GM12891 (cell line): ENCODE measurements around the gene ZFP64.

Experiments
- POLR2A ChIP-seq: IDR thresholded peaks from 2 replicates; pipeline ENCODE4 v1.6.1; 2011; ENCODE audit warnings: low read depth, low read length, control low read depth
- POLR2AphosphoS5 ChIP-seq: IDR thresholded peaks from 2 replicates; pipeline ENCODE4 v1.6.1; 2011; ENCODE audit warnings: low read depth, low read length, control low read depth
- POU2F2 ChIP-seq: IDR thresholded peaks from 2 replicates; pipeline ENCODE4 v1.6.1; 2011; ENCODE audit warnings: low read depth, mild to moderate bottlenecking, control low read depth, low read length, moderate library complexity
- SPI1 ChIP-seq: IDR thresholded peaks from 2 replicates; pipeline ENCODE4 v1.6.1; 2011; ENCODE audit warnings: low read depth, low read length, control low read depth
- TAF1 ChIP-seq: IDR thresholded peaks from 2 replicates; pipeline ENCODE4 v1.6.1; 2011; ENCODE audit warnings: low read depth, low read length, control low read depth

DNA sequence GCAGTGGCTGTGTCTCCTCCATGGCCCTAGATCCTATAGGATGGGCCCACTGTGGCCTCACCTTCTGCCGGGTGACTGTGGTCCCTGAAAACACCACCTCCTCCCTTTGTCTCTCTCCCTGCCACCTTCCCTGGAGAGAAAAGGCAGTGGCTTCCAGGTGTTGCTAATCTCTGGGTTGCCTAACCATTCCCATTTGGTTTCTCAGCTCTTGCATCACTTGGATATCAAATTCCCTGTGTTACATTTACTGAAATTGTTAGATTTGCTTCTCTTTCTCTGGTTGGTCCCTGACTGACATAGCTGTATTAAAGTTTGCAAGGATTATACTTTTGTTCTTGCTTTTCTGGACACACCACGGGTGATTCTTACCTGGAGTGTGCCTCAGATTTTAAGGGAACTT lies 9.3 kb upstream of the ZFP64 start:
- TF ChIP-seq POLR2A (no peak), POU2F2 (no peak), POLR2AphosphoS5 (no peak), TAF1 (no peak), SPI1 (no peak)
